Measurements from ENCODE around the gene BEX4.

DNA sequence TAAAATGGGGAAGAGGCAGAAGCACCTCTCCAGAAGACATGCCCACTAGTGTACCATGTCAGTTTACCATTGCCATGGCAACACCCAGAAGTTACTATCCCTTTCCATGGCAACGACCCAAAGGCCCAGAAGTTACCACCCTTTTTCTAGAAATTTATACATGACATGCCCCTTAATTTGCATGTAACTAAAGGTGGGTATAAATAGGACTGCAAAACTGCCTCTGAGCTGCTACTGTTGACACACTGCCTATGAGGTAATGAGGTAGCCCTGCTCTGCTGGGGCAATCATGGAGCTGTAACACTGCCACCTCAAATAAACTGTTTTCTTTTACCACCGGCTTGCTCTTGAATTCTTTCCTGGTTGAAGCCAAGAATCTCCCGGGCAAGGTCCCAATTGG lies 13.9 kb upstream of the BEX4 start:
- TF ChIP-seq, protein P1, sequence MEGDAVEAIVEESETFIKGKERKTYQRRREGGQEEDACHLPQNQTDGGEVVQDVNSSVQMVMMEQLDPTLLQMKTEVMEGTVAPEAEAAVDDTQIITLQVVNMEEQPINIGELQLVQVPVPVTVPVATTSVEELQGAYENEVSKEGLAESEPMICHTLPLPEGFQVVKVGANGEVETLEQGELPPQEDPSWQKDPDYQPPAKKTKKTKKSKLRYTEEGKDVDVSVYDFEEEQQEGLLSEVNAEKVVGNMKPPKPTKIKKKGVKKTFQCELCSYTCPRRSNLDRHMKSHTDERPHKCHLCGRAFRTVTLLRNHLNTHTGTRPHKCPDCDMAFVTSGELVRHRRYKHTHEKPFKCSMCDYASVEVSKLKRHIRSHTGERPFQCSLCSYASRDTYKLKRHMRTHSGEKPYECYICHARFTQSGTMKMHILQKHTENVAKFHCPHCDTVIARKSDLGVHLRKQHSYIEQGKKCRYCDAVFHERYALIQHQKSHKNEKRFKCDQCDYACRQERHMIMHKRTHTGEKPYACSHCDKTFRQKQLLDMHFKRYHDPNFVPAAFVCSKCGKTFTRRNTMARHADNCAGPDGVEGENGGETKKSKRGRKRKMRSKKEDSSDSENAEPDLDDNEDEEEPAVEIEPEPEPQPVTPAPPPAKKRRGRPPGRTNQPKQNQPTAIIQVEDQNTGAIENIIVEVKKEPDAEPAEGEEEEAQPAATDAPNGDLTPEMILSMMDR (IDR thresholded peaks at IDR 0.05) = no peak
- no peak for TF ChIP-seq POLR2A (IDR thresholded peaks at IDR 0.05)

Measured in thyroid gland (tissue), 4 donors.